Neural cell (in vitro differentiated cells): ENCODE data around the gene CHMP4B. TPM values are rescaled to one million over a fixed set of nuclear protein-coding genes. Genes with fewer than 3 reads are reported as not detected.
"Not testable (repeated sequence)": the region's sequence is repeated elsewhere in the genome, so short reads cannot be mapped to it uniquely, and the experiment has no call there.

ENCODE experiments used
- H2AFZ ChIP-seq: fragments of 200-600, 300-800 bp; sonication (generic), shearing (Covaris generic); 2 replicates; pipeline ENCODE4 v1.6.0; 2014; ENCODE audit warnings: low read depth, mild to moderate bottlenecking, antibody characterized with exemption, low read length, moderate library complexity
- H3F3A ChIP-seq: fragments of 200-600 bp; shearing (Covaris generic); 2 replicates; pipeline ENCODE4 v1.6.1; 2016; ENCODE audit warnings: mild to moderate bottlenecking, moderate library complexity, mixed read lengths, antibody characterized with exemption, low read length; ENCODE audit not compliant: insufficient read depth, poor library complexity, severe bottlenecking
- H3K27ac ChIP-seq: fragments of 200-600, 300-800 bp; sonication (generic), shearing (Covaris generic); 2 replicates; pipeline ENCODE4 v1.5.1; 2014; ENCODE audit warnings: mild to moderate bottlenecking, low read length, moderate library complexity
- H3K27me3 ChIP-seq: fragments of 300-800, 200-600 bp; sonication (generic), shearing (Covaris generic); 2 replicates; pipeline ENCODE4 v1.6.0; 2014; ENCODE audit warnings: mild to moderate bottlenecking, low read depth, low read length, moderate library complexity; ENCODE audit not compliant: insufficient read depth
- H3K36me3 ChIP-seq: fragments of 300-800, 200-600 bp; sonication (generic), shearing (Covaris generic); 2 replicates; pipeline ENCODE4 v1.5.1; 2014; ENCODE audit warnings: mild to moderate bottlenecking, antibody characterized with exemption, low read length, moderate library complexity; ENCODE audit not compliant: insufficient read depth
- H3K4me2 ChIP-seq: fragments of 300-800, 200-600 bp; sonication (generic), shearing (Covaris generic); 2 replicates; pipeline ENCODE4 v1.6.0; 2014; ENCODE audit warnings: mild to moderate bottlenecking, low read length
- H3K4me3 ChIP-seq: fragments of 300-800, 200-600 bp; sonication (generic), shearing (Covaris generic); 2 replicates; pipeline ENCODE4 v1.5.1; 2014; ENCODE audit warnings: mild to moderate bottlenecking, low read length, moderate library complexity
- H3K79me2 ChIP-seq: fragments of 200-600 bp; shearing (Covaris generic); replicated peaks from 2 replicates; pipeline ENCODE4 v1.6.0; 2014; ENCODE audit warnings: mild to moderate bottlenecking, low read length, moderate library complexity; ENCODE audit not compliant: insufficient read depth
- H3K9ac ChIP-seq: fragments of 300-800, 200-600 bp; sonication (generic), shearing (Covaris generic); 2 replicates; pipeline ENCODE4 v1.6.1; 2016; ENCODE audit warnings: mild to moderate bottlenecking, low read length, mixed read lengths
- H3K9me2 ChIP-seq: fragments of 200-600 bp; shearing (Covaris generic); 2 replicates; pipeline ENCODE4 v1.6.1; 2016; ENCODE audit warnings: mild to moderate bottlenecking, low read length, mixed read lengths; ENCODE audit not compliant: insufficient read depth
- H3K9me3 ChIP-seq: fragments of 200-600, 300-800 bp; sonication (generic), shearing (Covaris generic); 2 replicates; pipeline ENCODE4 v1.6.1; 2016; ENCODE audit warnings: mild to moderate bottlenecking, mixed run types, low read length, moderate library complexity, mixed read lengths
- H4K20me1 ChIP-seq: fragments of 200-600 bp; shearing (Covaris generic); 2 replicates; pipeline ENCODE4 v1.6.1; 2016; ENCODE audit warnings: mild to moderate bottlenecking, mixed run types; ENCODE audit not compliant: insufficient read depth
- EP300 ChIP-seq: fragments of 450-650 bp; conservative IDR thresholded peaks from 2 replicates; pipeline ENCODE4 v1.6.1; 2014; ENCODE audit warnings: antibody characterized with exemption, mild to moderate bottlenecking, moderate library complexity; ENCODE audit not compliant: poor library complexity, severe bottlenecking
- EZH2 ChIP-seq: fragments of 200-600, 300-800 bp; shearing (Covaris generic), sonication (generic); IDR thresholded peaks from 2 replicates; pipeline ENCODE4 v1.6.1; 2014; ENCODE audit warnings: antibody characterized with exemption, low read length, borderline replicate concordance, mild to moderate bottlenecking; ENCODE audit not compliant: insufficient read depth, poor library complexity, severe bottlenecking
- MXI1 ChIP-seq: fragments of 450-650 bp; conservative IDR thresholded peaks from 2 replicates; pipeline ENCODE4 v1.6.1; 2014; ENCODE audit warnings: antibody characterized with exemption, mild to moderate bottlenecking; ENCODE audit not compliant: poor library complexity, severe bottlenecking
- POLR2AphosphoS5 ChIP-seq: IDR thresholded peaks from 2 replicates; pipeline ENCODE4 v1.6.1; 2012
- RAD21 ChIP-seq: fragments of 450-650 bp; conservative IDR thresholded peaks from 2 replicates; pipeline ENCODE4 v1.6.1; 2014; ENCODE audit warnings: antibody characterized with exemption, mild to moderate bottlenecking, moderate library complexity
- SMC3 ChIP-seq: fragments of 450-650 bp; conservative IDR thresholded peaks from 2 replicates; pipeline ENCODE4 v1.6.1; 2014; ENCODE audit warnings: antibody characterized with exemption, mild to moderate bottlenecking, moderate library complexity; ENCODE audit not compliant: poor library complexity
- TAF1 ChIP-seq: IDR thresholded peaks from 2 replicates; pipeline ENCODE4 v1.6.1; 2012; ENCODE audit warnings: low read depth
- polyA plus RNA-seq: library from polyadenylated mRNA; depleted of rRNA; stranded (reverse); fragments of >200 nt; gene quantifications from 2 replicates; pipeline ENCODE4 v1.2.3, GENCODE V29; 2014
- TF ChIP-seq, protein P1 (sequence below): fragments of 450-650 bp; IDR thresholded peaks from 2 replicates; pipeline ENCODE4 v1.5.1; 2014; ENCODE audit warnings: antibody characterized with exemption, mild to moderate bottlenecking, moderate library complexity; ENCODE audit not compliant: poor library complexity, severe bottlenecking
- TF ChIP-seq, protein P2 (sequence below): IDR thresholded peaks from 2 replicates; pipeline ENCODE4 v1.6.1; 2012; ENCODE audit warnings: borderline replicate concordance

CHMP4B gene
- polyA plus RNA-seq, 1 donor from 2014 or later: 83.8 TPM

DNA sequence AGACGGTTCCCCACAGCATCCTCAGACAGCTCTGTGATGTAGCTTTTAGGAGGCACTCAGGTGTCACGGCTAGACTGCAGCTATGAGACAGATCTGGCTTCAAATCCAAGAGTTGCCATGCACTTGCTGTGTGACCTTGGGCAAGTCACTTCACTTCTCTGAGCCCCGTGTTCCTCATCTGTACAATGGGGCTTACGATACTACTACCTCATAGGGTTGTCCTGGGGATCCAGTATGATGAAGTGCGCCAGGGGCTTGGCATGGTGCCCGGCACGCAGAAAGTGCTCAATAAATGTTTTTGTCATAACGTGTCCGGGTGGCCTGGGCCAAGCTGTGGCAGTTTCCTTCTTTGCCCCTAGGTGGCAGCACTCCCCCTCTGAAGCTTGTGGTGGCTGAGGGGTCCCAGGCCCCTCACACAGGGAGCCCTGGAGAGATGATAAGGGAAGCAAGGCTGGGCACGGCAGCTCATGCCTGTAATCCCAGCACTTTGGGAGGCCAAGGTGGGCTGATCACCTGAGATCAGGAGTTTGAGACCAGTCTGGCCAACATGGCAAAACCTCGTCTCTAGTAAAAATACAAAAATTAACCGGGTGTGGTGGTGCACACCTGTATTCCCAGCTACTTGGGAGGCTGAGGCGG is 19.1 kb upstream of the CHMP4B start:
- Histone ChIP-seq H3K9me3 (no peaks in the 10 kb centered on the region), H3K27me3 (no peaks in the 10 kb centered on the region), H3K36me3 (no peaks in the 10 kb centered on the region), H3F3A (no peaks in the 10 kb centered on the region), H2AFZ (no peak overlapping the region), H3K9ac (no peak overlapping the region), H3K4me2 (no peak overlapping the region), H3K79me2 (no peaks in the 10 kb centered on the region), H4K20me1 (no peaks in the 10 kb centered on the region), H3K4me3 (no peak overlapping the region), H3K9me2 (no peaks in the 10 kb centered on the region), H3K27ac (no peak overlapping the region)
- TF ChIP-seq, protein P1, sequence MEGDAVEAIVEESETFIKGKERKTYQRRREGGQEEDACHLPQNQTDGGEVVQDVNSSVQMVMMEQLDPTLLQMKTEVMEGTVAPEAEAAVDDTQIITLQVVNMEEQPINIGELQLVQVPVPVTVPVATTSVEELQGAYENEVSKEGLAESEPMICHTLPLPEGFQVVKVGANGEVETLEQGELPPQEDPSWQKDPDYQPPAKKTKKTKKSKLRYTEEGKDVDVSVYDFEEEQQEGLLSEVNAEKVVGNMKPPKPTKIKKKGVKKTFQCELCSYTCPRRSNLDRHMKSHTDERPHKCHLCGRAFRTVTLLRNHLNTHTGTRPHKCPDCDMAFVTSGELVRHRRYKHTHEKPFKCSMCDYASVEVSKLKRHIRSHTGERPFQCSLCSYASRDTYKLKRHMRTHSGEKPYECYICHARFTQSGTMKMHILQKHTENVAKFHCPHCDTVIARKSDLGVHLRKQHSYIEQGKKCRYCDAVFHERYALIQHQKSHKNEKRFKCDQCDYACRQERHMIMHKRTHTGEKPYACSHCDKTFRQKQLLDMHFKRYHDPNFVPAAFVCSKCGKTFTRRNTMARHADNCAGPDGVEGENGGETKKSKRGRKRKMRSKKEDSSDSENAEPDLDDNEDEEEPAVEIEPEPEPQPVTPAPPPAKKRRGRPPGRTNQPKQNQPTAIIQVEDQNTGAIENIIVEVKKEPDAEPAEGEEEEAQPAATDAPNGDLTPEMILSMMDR: peak; percentile 60
- TF ChIP-seq EZH2 (no peak), EP300 (no peak), RAD21 (peak; percentile 63), SMC3 (peak; percentile 66), POLR2AphosphoS5 (no peak), MXI1 (no peak), TAF1 (no peak)
- TF ChIP-seq, protein P2, sequence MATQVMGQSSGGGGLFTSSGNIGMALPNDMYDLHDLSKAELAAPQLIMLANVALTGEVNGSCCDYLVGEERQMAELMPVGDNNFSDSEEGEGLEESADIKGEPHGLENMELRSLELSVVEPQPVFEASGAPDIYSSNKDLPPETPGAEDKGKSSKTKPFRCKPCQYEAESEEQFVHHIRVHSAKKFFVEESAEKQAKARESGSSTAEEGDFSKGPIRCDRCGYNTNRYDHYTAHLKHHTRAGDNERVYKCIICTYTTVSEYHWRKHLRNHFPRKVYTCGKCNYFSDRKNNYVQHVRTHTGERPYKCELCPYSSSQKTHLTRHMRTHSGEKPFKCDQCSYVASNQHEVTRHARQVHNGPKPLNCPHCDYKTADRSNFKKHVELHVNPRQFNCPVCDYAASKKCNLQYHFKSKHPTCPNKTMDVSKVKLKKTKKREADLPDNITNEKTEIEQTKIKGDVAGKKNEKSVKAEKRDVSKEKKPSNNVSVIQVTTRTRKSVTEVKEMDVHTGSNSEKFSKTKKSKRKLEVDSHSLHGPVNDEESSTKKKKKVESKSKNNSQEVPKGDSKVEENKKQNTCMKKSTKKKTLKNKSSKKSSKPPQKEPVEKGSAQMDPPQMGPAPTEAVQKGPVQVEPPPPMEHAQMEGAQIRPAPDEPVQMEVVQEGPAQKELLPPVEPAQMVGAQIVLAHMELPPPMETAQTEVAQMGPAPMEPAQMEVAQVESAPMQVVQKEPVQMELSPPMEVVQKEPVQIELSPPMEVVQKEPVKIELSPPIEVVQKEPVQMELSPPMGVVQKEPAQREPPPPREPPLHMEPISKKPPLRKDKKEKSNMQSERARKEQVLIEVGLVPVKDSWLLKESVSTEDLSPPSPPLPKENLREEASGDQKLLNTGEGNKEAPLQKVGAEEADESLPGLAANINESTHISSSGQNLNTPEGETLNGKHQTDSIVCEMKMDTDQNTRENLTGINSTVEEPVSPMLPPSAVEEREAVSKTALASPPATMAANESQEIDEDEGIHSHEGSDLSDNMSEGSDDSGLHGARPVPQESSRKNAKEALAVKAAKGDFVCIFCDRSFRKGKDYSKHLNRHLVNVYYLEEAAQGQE: no peak

DNA sequence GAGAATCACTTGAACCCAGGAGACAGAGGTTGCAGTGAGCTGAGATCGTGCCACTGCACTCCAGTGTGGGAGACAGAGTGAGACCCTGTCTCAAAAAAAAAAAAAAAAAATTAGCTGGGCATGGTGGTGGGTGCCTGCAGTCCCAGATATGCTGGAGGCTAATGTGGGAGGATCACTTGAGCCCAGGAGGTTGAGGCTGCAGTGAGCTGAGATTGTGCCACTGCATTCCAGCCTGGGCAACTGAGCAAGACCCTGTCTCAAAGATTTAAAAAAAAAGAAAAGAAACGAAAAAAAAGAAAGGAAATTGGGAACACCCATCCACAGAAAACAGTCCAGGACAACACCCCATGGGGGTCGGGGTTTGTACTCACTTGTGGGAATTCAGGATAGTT is 18.6 kb upstream of the CHMP4B start:
- H4K20me1 ChIP-seq, H3K79me2 ChIP-seq, H3K27ac ChIP-seq, H3F3A ChIP-seq, H3K4me2 ChIP-seq, H3K4me3 ChIP-seq, H3K9me3 ChIP-seq, H2AFZ ChIP-seq, H3K27me3 ChIP-seq, H3K9ac ChIP-seq, H3K36me3 ChIP-seq, H3K9me2 ChIP-seq: not testable (repeated sequence)
